Uterus (tissue), 4 donors: Measurements from ENCODE around the gene ATP8B1. TPM values are rescaled to one million over a fixed set of nuclear protein-coding genes. Genes with fewer than 3 reads are reported as not detected.
A peak's percentile ranks its signal among the peaks of the same experiment; 100 is the strongest.
"Not testable (repeated sequence)": the region's sequence is repeated elsewhere in the genome, so short reads cannot be mapped to it uniquely, and the experiment has no call there.

ENCODE experiments used
- DNase-seq, 2 donors: peaks; one replicate each; pipeline ENCODE4 v3.0.0-alpha.2; 2019 to 2020
- H3K27ac ChIP-seq, 2 donors: fragments of 200-600 bp; sonication (generic); 1 replicate in 1 of 2; 2 replicates in 1 of 2; pipeline ENCODE4 v1.5.1; 2016 to 2018
- H3K27me3 ChIP-seq, 2 donors: fragments of 200-600 bp; sonication (generic); one replicate each; pipeline ENCODE4 v1.5.1; 2018 to 2019; ENCODE audit warnings: control low read depth in 1 of 2
- H3K36me3 ChIP-seq, 2 donors: fragments of 200-600 bp; sonication (generic); one replicate each; pipeline ENCODE4 v1.5.1; 2019; ENCODE audit warnings: control low read depth in 1 of 2
- H3K4me1 ChIP-seq, 2 donors: fragments of 200-600 bp; sonication (generic); one replicate each; pipeline ENCODE4 v1.5.1; 2018 to 2019; ENCODE audit warnings: control low read depth in 1 of 2
- H3K4me3 ChIP-seq, 2 donors: fragments of 200-600 bp; sonication (generic); 1 replicate in 1 of 2; 2 replicates in 1 of 2; pipeline ENCODE4 v1.5.1; 2018 to 2019; ENCODE audit warnings: mild to moderate bottlenecking in 1 of 2
- H3K9me3 ChIP-seq, 2 donors: fragments of 200-600 bp; sonication (generic); one replicate each; pipeline ENCODE4 v1.5.1; 2019; ENCODE audit warnings: control low read depth in 1 of 2
- POLR2A ChIP-seq, 2 donors: fragments of 450-650 bp; IDR thresholded peaks; one replicate each; pipeline ENCODE4 v1.6.1; 2016; ENCODE audit warnings: antibody characterized with exemption in 2 of 2, mild to moderate bottlenecking in 1 of 2, moderate library complexity in 1 of 2
- intact Hi-C: fragments of 100-400 bp; cut with DNase I; formaldehyde crosslinking; loops from one replicate; pipeline ENCODE4 v1.15.1; 2023; ENCODE audit warnings: low total_unique reads
- total RNA-seq, 4 donors: library from RNA; depleted of rRNA in 3 of 4; stranded (reverse); fragments of >200 nt in 3 of 4; gene quantifications; one replicate each; pipeline versions ENCODE4 v1.1.0 to v1.2.4, GENCODE V29; 2014 to 2023
- TF ChIP-seq, protein P1 (sequence below), 4 experiments: fragments of 200-600 bp in 2 of 4; fragments of 450-650 bp in 2 of 4; sonication (generic) in 2 of 4; IDR thresholded peaks; one replicate each; pipeline ENCODE4 v1.5.1; 2016 to 2019; ENCODE audit warnings: antibody characterized with exemption in 4 of 4, mild to moderate bottlenecking in 2 of 4, moderate library complexity in 1 of 4
- donor health status: DM: yes; HTN: yes; CAD: no.

Gene ATP8B1
- total RNA-seq, 4 donors from 2014 or later = 18.4 to 24.9 (median 22.1) TPM

DNA sequence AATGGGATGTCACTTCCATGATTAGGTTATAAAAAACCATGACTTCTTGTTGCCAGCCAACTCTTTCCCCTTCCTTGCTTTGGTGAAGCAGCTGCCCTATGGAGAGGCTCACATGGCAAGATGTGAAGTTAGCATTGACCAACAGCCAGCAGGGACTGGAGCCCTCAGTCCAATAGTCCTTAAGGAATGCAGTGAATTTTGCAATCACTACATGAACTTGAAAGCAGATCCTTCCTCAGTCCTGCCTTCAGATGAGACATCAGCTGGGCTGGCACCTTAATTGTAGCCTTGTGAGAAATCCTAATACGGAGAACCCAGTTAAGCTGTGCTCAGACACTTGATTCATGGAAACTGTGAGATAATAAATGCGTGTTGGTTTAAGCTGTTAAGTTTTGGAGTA is 61.8 kb downstream of the ATP8B1 start:
- Histone ChIP-seq H3K4me1 (peaks cover 0 to 7% of the 10 kb centered on the region in 2 donors), H3K27ac (no peak overlapping the region), H3K27me3 (no peaks in the 10 kb centered on the region), H3K36me3 (no peaks in the 10 kb centered on the region), H3K9me3 (no peaks in the 10 kb centered on the region), H3K4me3 (no peak overlapping the region)
- no peak for DNase-seq
- TF ChIP-seq, protein P1, sequence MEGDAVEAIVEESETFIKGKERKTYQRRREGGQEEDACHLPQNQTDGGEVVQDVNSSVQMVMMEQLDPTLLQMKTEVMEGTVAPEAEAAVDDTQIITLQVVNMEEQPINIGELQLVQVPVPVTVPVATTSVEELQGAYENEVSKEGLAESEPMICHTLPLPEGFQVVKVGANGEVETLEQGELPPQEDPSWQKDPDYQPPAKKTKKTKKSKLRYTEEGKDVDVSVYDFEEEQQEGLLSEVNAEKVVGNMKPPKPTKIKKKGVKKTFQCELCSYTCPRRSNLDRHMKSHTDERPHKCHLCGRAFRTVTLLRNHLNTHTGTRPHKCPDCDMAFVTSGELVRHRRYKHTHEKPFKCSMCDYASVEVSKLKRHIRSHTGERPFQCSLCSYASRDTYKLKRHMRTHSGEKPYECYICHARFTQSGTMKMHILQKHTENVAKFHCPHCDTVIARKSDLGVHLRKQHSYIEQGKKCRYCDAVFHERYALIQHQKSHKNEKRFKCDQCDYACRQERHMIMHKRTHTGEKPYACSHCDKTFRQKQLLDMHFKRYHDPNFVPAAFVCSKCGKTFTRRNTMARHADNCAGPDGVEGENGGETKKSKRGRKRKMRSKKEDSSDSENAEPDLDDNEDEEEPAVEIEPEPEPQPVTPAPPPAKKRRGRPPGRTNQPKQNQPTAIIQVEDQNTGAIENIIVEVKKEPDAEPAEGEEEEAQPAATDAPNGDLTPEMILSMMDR (IDR thresholded peaks at IDR 0.05) = no peak
- TF ChIP-seq POLR2A (IDR thresholded peaks at IDR 0.05) = no peak
- intact Hi-C loops = no loop called here

DNA sequence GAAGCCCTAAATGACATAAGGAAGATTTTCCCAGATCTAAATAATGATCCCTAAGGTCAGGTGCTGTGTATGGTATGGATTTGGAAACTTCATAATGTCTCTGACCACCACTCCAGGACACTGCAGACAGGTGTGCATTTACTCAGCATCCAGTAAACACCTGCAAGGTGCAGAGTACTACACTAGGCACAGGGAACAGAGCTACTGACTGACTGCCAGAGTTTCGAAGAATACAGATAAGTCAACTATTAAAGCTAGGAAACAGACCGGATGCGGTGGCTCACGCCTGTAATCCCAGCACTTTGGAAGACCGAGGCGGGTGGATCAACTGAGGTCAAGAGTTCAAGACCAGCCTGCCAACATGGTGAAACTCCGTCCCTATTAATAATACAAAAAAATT is 65.0 kb downstream of the ATP8B1 start:
- Histone ChIP-seq H3K27ac (peak overlapping the region; percentile 57 to 84), H3K4me3 (no peak overlapping the region)

DNA sequence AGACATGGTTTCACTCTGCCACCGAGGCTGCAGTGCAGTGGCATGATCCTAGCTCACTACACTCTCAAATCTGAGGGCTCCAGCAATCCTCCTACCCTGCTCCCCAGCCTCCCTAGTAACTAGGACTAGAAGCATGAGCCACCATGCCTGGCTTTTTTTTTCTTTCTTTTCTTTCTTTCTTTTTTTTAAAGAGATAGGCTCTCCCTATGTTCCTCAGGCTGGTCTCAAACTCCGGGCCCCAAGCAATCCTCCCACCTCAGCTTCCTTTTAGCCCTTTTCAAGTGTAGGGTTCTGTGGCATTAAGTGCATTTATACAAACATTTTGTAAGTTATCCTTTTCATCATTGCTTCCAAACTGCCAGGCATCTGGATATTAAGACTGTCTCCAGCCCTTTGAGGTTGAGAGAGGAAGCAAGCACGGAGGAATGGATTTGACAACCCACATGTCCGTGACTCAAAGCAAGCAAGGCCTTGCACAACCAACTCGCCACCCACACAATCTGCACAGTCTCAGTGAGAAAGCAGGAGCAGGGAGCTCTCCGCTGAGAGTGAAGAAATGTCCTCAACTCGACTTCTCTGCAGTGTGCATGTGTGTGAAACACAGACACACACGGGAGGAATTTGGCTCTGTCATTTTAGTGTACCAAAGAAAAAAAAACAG is 65.6 kb downstream of the ATP8B1 start:
- intact Hi-C loops = no loop called here

More for the DNA sequence above, 65.0 kb downstream of the ATP8B1 start:
- Histone ChIP-seq H3K9me3 (no peaks in the 10 kb centered on the region), H3K27me3 (no peaks in the 10 kb centered on the region), H3K36me3 (no peaks in the 10 kb centered on the region), H3K4me1 (peaks cover 0 to 7% of the 10 kb centered on the region in 2 donors)
- TF ChIP-seq, protein P1 (IDR thresholded peaks at IDR 0.05) = no peak
- TF ChIP-seq POLR2A (IDR thresholded peaks at IDR 0.05) = no peak
- intact Hi-C loops = no loop called here
- DNase-seq = no peak

DNA sequence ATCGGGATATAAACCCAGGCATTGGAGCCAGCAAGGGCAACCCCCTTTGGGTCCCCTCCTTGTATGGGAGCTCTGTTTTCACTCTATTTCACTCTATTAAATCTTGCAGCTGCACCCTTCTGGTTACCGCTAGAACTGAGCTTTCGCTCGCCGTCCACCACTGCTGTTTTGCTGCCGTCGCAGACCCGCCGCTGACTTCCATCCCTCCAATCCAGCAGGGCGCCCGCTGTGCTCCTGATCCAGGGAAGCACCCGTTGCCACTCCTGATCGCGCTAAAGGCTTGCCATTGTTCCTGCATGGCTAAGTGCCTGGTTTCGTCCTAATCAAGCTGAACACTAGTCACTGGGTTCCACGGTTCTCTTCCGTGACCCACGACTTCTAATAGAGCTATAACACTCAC is 68.1 kb downstream of the ATP8B1 start:
- intact Hi-C loops, H3K27me3 ChIP-seq, H3K27ac ChIP-seq, H3K4me1 ChIP-seq, DNase-seq, H3K9me3 ChIP-seq, H3K4me3 ChIP-seq, H3K36me3 ChIP-seq: not testable (repeated sequence)

More for the DNA sequence above, 65.6 kb downstream of the ATP8B1 start:
- H3K4me1 ChIP-seq = peaks cover 0 to 7% of the 10 kb centered on the region in 2 donors
- H3K36me3 ChIP-seq = no peaks in the 10 kb centered on the region
- TF ChIP-seq, protein P1 (IDR thresholded peaks at IDR 0.05) = no peak
- no peak for TF ChIP-seq POLR2A (IDR thresholded peaks at IDR 0.05)
- H3K27ac ChIP-seq = peak overlapping the region; percentile 57 to 84
- H3K27me3 ChIP-seq = no peaks in the 10 kb centered on the region
- H3K4me3 ChIP-seq = no peak overlapping the region
- no peaks in the 10 kb centered on the region for H3K9me3 ChIP-seq
- peak; percentile 87 to 91 for DNase-seq

DNA sequence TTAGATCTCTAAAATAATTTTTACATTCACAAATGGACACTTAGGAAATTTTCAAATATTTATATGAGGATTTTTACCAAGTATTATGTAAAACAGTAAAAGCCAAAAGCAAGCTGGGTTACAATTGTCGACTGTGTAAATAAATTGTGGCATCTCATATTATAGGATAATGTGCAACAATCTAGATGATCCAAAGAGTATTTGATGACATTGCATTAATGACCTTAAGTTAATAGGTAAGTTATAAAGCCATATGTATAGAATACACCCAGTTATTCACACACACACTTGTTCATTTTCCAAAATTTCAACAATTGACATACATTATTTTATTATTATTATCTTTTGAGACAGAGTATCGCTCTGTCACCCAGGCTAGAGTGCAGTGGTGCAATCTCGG is 69.3 kb downstream of the ATP8B1 start:
- H3K27ac ChIP-seq = no peak overlapping the region
- H3K36me3 ChIP-seq = no peaks in the 10 kb centered on the region
- DNase-seq = no peak
- intact Hi-C loops = no loop called here
- TF ChIP-seq, protein P1 (IDR thresholded peaks at IDR 0.05) = no peak
- TF ChIP-seq POLR2A (IDR thresholded peaks at IDR 0.05) = no peak
- H3K27me3 ChIP-seq = no peaks in the 10 kb centered on the region
- peaks cover 0 to 7% of the 10 kb centered on the region in 2 donors for H3K4me1 ChIP-seq
- no peaks in the 10 kb centered on the region for H3K9me3 ChIP-seq
- H3K4me3 ChIP-seq = no peak overlapping the region
